ENCODE results near the gene PDZRN3.

DNA sequence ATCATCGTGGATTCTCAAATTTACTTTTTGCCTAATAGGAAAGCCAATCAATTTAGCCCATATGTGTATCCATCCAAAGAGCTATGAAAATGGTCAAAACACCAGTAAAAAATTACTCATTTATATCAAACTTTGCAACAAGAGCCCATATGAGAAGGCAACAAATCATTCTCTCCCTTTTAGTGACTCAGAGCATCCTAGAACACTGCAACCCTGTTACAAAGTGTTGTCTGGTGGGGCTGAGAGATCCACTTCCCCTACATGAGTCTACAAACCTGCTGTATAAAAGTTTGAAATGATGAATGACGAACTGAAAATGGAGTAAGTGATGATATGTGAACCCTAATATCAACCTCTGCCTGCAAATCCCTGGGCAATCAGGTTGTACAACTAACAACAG, 23.3 kb downstream of the PDZRN3 start:
- TF ChIP-seq, protein P1, sequence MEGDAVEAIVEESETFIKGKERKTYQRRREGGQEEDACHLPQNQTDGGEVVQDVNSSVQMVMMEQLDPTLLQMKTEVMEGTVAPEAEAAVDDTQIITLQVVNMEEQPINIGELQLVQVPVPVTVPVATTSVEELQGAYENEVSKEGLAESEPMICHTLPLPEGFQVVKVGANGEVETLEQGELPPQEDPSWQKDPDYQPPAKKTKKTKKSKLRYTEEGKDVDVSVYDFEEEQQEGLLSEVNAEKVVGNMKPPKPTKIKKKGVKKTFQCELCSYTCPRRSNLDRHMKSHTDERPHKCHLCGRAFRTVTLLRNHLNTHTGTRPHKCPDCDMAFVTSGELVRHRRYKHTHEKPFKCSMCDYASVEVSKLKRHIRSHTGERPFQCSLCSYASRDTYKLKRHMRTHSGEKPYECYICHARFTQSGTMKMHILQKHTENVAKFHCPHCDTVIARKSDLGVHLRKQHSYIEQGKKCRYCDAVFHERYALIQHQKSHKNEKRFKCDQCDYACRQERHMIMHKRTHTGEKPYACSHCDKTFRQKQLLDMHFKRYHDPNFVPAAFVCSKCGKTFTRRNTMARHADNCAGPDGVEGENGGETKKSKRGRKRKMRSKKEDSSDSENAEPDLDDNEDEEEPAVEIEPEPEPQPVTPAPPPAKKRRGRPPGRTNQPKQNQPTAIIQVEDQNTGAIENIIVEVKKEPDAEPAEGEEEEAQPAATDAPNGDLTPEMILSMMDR (IDR thresholded peaks at IDR 0.05): no peak
- no peak for TF ChIP-seq POLR2A (IDR thresholded peaks at IDR 0.05)
